Peyer's patch (tissue), 4 donors: Measurements from ENCODE around the gene TRERF1.

ENCODE experiments used
- POLR2A ChIP-seq, 2 donors: fragments of 450-650 bp; IDR thresholded peaks; one replicate each; pipeline ENCODE4 v1.5.1; 2017; ENCODE audit warnings: antibody characterized with exemption in 2 of 2, mild to moderate bottlenecking in 2 of 2, moderate library complexity in 2 of 2
- TF ChIP-seq, protein P1 (sequence below), 6 experiments: fragments of 450-650 bp in 4 of 6; fragments of 200-600 bp in 2 of 6; sonication (generic) in 1 of 6; IDR thresholded peaks; one replicate each; pipeline ENCODE4 v1.5.1; 2017 to 2019; ENCODE audit warnings: antibody characterized with exemption in 6 of 6, mild to moderate bottlenecking in 3 of 6, moderate library complexity in 1 of 6

DNA sequence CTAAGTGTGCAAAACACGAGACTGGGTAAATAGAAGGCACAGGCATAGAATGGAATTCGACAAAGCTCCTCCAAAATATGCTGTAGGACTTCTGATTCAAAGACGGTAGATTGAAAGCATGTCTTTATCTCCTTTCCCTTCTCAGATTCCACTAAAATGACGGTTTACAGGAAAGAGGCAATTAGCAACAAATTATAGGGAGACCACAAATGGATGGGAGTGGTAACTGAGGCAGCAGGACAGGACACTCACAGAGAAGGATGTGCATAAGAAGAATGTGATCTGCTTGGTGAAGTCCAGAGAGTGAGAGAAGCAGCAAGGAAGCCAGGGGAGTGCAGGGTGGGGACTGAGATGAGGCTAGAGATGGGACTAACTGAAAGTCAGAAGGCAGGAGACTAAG is 120.7 kb downstream of the TRERF1 start:
- TF ChIP-seq, protein P1, sequence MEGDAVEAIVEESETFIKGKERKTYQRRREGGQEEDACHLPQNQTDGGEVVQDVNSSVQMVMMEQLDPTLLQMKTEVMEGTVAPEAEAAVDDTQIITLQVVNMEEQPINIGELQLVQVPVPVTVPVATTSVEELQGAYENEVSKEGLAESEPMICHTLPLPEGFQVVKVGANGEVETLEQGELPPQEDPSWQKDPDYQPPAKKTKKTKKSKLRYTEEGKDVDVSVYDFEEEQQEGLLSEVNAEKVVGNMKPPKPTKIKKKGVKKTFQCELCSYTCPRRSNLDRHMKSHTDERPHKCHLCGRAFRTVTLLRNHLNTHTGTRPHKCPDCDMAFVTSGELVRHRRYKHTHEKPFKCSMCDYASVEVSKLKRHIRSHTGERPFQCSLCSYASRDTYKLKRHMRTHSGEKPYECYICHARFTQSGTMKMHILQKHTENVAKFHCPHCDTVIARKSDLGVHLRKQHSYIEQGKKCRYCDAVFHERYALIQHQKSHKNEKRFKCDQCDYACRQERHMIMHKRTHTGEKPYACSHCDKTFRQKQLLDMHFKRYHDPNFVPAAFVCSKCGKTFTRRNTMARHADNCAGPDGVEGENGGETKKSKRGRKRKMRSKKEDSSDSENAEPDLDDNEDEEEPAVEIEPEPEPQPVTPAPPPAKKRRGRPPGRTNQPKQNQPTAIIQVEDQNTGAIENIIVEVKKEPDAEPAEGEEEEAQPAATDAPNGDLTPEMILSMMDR (IDR thresholded peaks at IDR 0.05), result no peak
- TF ChIP-seq POLR2A (IDR thresholded peaks at IDR 0.05), result no peak
